SK-N-SH treated with all-trans-retinoic acid at 6 μM for 48 hours (cell line): Measurements from ENCODE around the gene LYRM4.

Experiments
- ATAC-seq: fragments of 200-7000 bp; cut with Tn5 transposase; 3 replicates; pipeline ENCODE4 v1.9.1; 2020; ENCODE audit warnings: mild to moderate bottlenecking, moderate library complexity
- ARNTL ChIP-seq: fragments of 450-650 bp; formaldehyde crosslinking; IDR thresholded peaks from 2 replicates; pipeline ENCODE4 v1.5.0; 2020; ENCODE audit warnings: low read depth, mild to moderate bottlenecking, moderate library complexity, borderline replicate concordance
- BACH2 ChIP-seq: fragments of 250-450 bp; sonication (Bioruptor Pico); IDR thresholded peaks from 2 replicates; pipeline ENCODE4 v1.9.0; 2021; ENCODE audit warnings: mild to moderate bottlenecking, borderline replicate concordance
- CSDC2 ChIP-seq: fragments of 250-450 bp; sonication (Bioruptor Pico); IDR thresholded peaks from 2 replicates; pipeline ENCODE4 v1.5.0; 2020; ENCODE audit warnings: mild to moderate bottlenecking, moderate library complexity
- CSRNP3 ChIP-seq: fragments of 250-450 bp; sonication (Bioruptor Pico); IDR thresholded peaks from 2 replicates; pipeline ENCODE4 v1.5.1; 2021; ENCODE audit warnings: mild to moderate bottlenecking, moderate library complexity
- ISL1 ChIP-seq: fragments of 250-450 bp; sonication (Bioruptor Pico); IDR thresholded peaks from 2 replicates; pipeline ENCODE4 v2.1.2; 2022; ENCODE audit warnings: mild to moderate bottlenecking, moderate library complexity
- PATZ1 ChIP-seq: fragments of 250-450 bp; sonication (Bioruptor Pico); IDR thresholded peaks from 2 replicates; pipeline ENCODE4 v1.8.0; 2020; ENCODE audit warnings: mild to moderate bottlenecking, moderate library complexity, borderline replicate concordance
- POU6F1 ChIP-seq: fragments of 250-450 bp; sonication (Bioruptor Pico); IDR thresholded peaks from 2 replicates; pipeline ENCODE4 v1.8.0; 2021; ENCODE audit warnings: low read depth, mild to moderate bottlenecking, moderate library complexity, borderline replicate concordance
- PPARA ChIP-seq: fragments of 250-450 bp; sonication (Bioruptor Pico); IDR thresholded peaks from 2 replicates; pipeline ENCODE4 v1.5.0; 2020; ENCODE audit warnings: mild to moderate bottlenecking, borderline replicate concordance
- RARB ChIP-seq: fragments of 250-450 bp; sonication (Bioruptor Pico); IDR thresholded peaks from 2 replicates; pipeline ENCODE4 v1.8.0; 2021; ENCODE audit warnings: mild to moderate bottlenecking, moderate library complexity
- SNAI2 ChIP-seq: fragments of 250-450 bp; sonication (Bioruptor Pico); IDR thresholded peaks from 2 replicates; pipeline ENCODE4 v1.5.0; 2020; ENCODE audit warnings: mild to moderate bottlenecking, moderate library complexity
- TCF4 ChIP-seq: fragments of 250-450 bp; sonication (Bioruptor Pico); IDR thresholded peaks from 2 replicates; pipeline ENCODE4 v1.8.0; 2021; ENCODE audit warnings: mild to moderate bottlenecking, moderate library complexity, borderline replicate concordance
- TSHZ2 ChIP-seq: fragments of 250-450 bp; sonication (Bioruptor Pico); IDR thresholded peaks from 2 replicates; pipeline ENCODE4 v1.5.0; 2020; ENCODE audit warnings: mild to moderate bottlenecking, moderate library complexity
- ZC3H10 ChIP-seq: fragments of 250-450 bp; sonication (Bioruptor Pico); IDR thresholded peaks from 2 replicates; pipeline ENCODE4 v1.5.1; 2021; ENCODE audit warnings: mild to moderate bottlenecking, moderate library complexity
- ZFP3 ChIP-seq: fragments of 250-450 bp; sonication (Bioruptor Pico); IDR thresholded peaks from 2 replicates; pipeline ENCODE4 v1.5.0; 2020; ENCODE audit warnings: mild to moderate bottlenecking, moderate library complexity
- ZFP30 ChIP-seq: fragments of 450-650 bp; formaldehyde crosslinking; IDR thresholded peaks from 2 replicates; pipeline ENCODE4 v1.5.0; 2022; ENCODE audit warnings: mild to moderate bottlenecking, moderate library complexity
- ZNF70 ChIP-seq: fragments of 450-650 bp; formaldehyde crosslinking; IDR thresholded peaks from 2 replicates; pipeline ENCODE4 v1.5.0; 2020; ENCODE audit warnings: mild to moderate bottlenecking, moderate library complexity
- TF ChIP-seq, protein P1 (sequence below): fragments of 250-450 bp; sonication (Bioruptor Pico); IDR thresholded peaks from 2 replicates; pipeline ENCODE4 v1.5.1; 2020; ENCODE audit warnings: low read depth, mild to moderate bottlenecking, moderate library complexity

The LYRM4 gene

GRCh38 chr6:5084360-5084780, 176.4 kb downstream of the LYRM4 start:
- TF ChIP-seq, protein P1, sequence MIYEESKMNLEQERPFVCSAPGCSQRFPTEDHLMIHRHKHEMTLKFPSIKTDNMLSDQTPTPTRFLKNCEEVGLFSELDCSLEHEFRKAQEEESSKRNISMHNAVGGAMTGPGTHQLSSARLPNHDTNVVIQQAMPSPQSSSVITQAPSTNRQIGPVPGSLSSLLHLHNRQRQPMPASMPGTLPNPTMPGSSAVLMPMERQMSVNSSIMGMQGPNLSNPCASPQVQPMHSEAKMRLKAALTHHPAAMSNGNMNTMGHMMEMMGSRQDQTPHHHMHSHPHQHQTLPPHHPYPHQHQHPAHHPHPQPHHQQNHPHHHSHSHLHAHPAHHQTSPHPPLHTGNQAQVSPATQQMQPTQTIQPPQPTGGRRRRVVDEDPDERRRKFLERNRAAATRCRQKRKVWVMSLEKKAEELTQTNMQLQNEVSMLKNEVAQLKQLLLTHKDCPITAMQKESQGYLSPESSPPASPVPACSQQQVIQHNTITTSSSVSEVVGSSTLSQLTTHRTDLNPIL (CRISPR knock-in tag): no peak

GRCh38 chr6:5083813-5084359, 176.9 kb downstream of the LYRM4 start:
- TF ChIP-seq BACH2 (CRISPR knock-in tag): no peak
- no peak for TF ChIP-seq ZFP30 (CRISPR knock-in tag)
- no peak for ATAC-seq

More at GRCh38 chr6:5084360-5084780, 176.4 kb downstream of the LYRM4 start:
- peak; percentile 20 for ATAC-seq

- no peak for ATAC-seq
Measured at GRCh38 chr6:5083307-5083583, 177.5 kb downstream of the LYRM4 start.

GRCh38 chr6:5082487-5083306, 178.1 kb downstream of the LYRM4 start:
- no peak for ATAC-seq
- TF ChIP-seq ARNTL (CRISPR knock-in tag) (no peak), PPARA (CRISPR knock-in tag) (no peak), CSDC2 (CRISPR knock-in tag) (no peak), ZNF70 (CRISPR knock-in tag) (no peak), ISL1 (CRISPR knock-in tag) (no peak), TSHZ2 (CRISPR knock-in tag) (no peak), POU6F1 (CRISPR knock-in tag) (no peak), RARB (CRISPR knock-in tag) (no peak), SNAI2 (no peak), PATZ1 (CRISPR knock-in tag) (no peak), TCF4 (no peak), ZFP30 (CRISPR knock-in tag) (no peak), CSRNP3 (CRISPR knock-in tag) (no peak), ZC3H10 (no peak), ZFP3 (CRISPR knock-in tag) (no peak)
- TF ChIP-seq, protein P1 (CRISPR knock-in tag): no peak

More at GRCh38 chr6:5083307-5083583, 177.5 kb downstream of the LYRM4 start:
- TF ChIP-seq ZC3H10 (no peak), PATZ1 (CRISPR knock-in tag) (no peak), TCF4 (no peak)
- TF ChIP-seq, all 23 proteins: peak for 0
